Sigmoid colon (tissue), 7 donors: ENCODE measurements around the gene RAB31. TPM values are rescaled to one million over a fixed set of nuclear protein-coding genes. Genes with fewer than 3 reads are reported as not detected.

ENCODE experiments used
- DNase-seq: peaks from one replicate; pipeline ENCODE4 v3.0.0-alpha.2; 2019
- H3K27ac ChIP-seq, 4 donors: fragments of 200-600 bp; sonication (generic); one replicate each; pipeline ENCODE4 v1.5.1; 2016 to 2019; ENCODE audit warnings: mild to moderate bottlenecking in 1 of 4
- H3K27me3 ChIP-seq, 3 donors: fragments of 200-600 bp; sonication (generic); one replicate each; pipeline ENCODE4 v1.5.1; 2019; ENCODE audit warnings: mild to moderate bottlenecking in 1 of 3
- H3K36me3 ChIP-seq, 4 donors: fragments of 200-600 bp; sonication (generic); one replicate each; pipeline ENCODE4 v1.5.1; 2016 to 2019
- H3K4me1 ChIP-seq, 4 donors: fragments of 200-600 bp; sonication (generic); one replicate each; pipeline ENCODE4 v1.5.1; 2017 to 2019
- H3K4me3 ChIP-seq, 4 donors: fragments of 200-600 bp; sonication (generic); one replicate each; pipeline ENCODE4 v1.5.1; 2017 to 2019; ENCODE audit warnings: mild to moderate bottlenecking in 2 of 4, moderate library complexity in 1 of 4
- H3K9me3 ChIP-seq, 4 donors: fragments of 200-600 bp in 3 of 4; sonication (generic) in 3 of 4; one replicate each; pipeline versions ENCODE4 v1.5.1 to v1.6.1; 2013 to 2019
- EP300 ChIP-seq, 4 donors: sonication (generic); formaldehyde crosslinking; IDR thresholded peaks; one replicate each; pipeline ENCODE4 v1.6.1; 2017; ENCODE audit warnings: antibody characterized with exemption in 4 of 4
- POLR2A ChIP-seq, 2 donors: fragments of 450-650 bp; IDR thresholded peaks; one replicate each; pipeline ENCODE4 v1.6.1; 2016; ENCODE audit warnings: antibody characterized with exemption in 2 of 2, mild to moderate bottlenecking in 2 of 2, moderate library complexity in 2 of 2
- POLR2AphosphoS5 ChIP-seq, 4 donors: sonication (generic); formaldehyde crosslinking; IDR thresholded peaks; one replicate each; pipeline ENCODE4 v1.6.1; 2017; ENCODE audit warnings: antibody characterized with exemption in 4 of 4
- WGBS, 2 donors: extraction: QIAGEN DNeasy Blood & Tissue Kit; methylation state at CpG; one replicate each; pipeline ENCODE4 v1.1.7; 2013; 5-methylcytosine and 5-hydroxymethylcytosine counted together
- intact Hi-C: fragments of 100-400 bp; cut with DNase I; formaldehyde crosslinking; loops from one replicate; pipeline ENCODE4 v1.15.1; 2023
- polyA plus RNA-seq, 3 donors: library from polyadenylated mRNA; stranded (reverse); fragments of 200-250 nt; gene quantifications; one replicate each; pipeline ENCODE4 v1.2.3, GENCODE V29; 2013
- total RNA-seq, 4 donors: library from RNA; depleted of rRNA; stranded (reverse); fragments of >200 nt; gene quantifications; one replicate each; pipeline ENCODE4 v1.1.0, GENCODE V29; 2016
- TF ChIP-seq, protein P1 (sequence below), 4 experiments: fragments of 450-650 bp in 3 of 4; fragments of 200-600 bp in 1 of 4; IDR thresholded peaks; one replicate each; pipeline ENCODE4 v1.5.1; 2016 to 2019; ENCODE audit warnings: antibody characterized with exemption in 4 of 4, mild to moderate bottlenecking in 3 of 4, moderate library complexity in 2 of 4
- donor health status: healthy with polysubstance abuse.
- donor health status: Bipolar disorder and iron deficiency.
- donor health status: healthy.

RAB31 gene
- total and polyA plus RNA-seq, 7 donors, result 16.2 to 74.6 (median 52.0) TPM

DNA sequence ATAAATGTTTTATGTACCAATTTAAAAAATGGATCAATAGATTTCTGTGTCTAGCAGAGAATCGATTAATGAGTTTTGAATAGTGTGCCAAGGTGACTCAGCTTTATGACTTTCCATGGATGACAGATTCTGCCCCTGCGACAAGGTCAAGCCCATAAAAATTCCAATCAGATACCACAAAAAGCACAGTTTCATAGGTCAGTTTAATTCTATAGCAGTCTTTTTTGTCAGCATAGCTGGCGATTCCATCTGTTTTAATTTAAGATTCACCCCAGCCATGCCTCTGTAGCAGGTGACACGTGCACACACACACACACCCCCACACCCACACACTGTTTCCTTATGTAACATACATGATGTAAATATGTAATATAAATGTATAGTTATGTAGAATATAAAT is 28.9 kb downstream of the RAB31 start:
- Histone ChIP-seq H3K4me1 (peaks cover 0 to 43% (median 9%) of the 10 kb centered on the region in 4 donors), H3K27ac (no peak overlapping the region), H3K27me3 (no peaks in the 10 kb centered on the region), H3K4me3 (no peak overlapping the region), H3K36me3 (peaks cover 0 to 9% (median 0%) of the 10 kb centered on the region in 4 donors), H3K9me3 (no peaks in the 10 kb centered on the region)
- TF ChIP-seq EP300 (IDR thresholded peaks at IDR 0.05) (no peak), POLR2A (IDR thresholded peaks at IDR 0.05) (no peak), POLR2AphosphoS5 (IDR thresholded peaks at IDR 0.05) (no peak)
- TF ChIP-seq, protein P1, sequence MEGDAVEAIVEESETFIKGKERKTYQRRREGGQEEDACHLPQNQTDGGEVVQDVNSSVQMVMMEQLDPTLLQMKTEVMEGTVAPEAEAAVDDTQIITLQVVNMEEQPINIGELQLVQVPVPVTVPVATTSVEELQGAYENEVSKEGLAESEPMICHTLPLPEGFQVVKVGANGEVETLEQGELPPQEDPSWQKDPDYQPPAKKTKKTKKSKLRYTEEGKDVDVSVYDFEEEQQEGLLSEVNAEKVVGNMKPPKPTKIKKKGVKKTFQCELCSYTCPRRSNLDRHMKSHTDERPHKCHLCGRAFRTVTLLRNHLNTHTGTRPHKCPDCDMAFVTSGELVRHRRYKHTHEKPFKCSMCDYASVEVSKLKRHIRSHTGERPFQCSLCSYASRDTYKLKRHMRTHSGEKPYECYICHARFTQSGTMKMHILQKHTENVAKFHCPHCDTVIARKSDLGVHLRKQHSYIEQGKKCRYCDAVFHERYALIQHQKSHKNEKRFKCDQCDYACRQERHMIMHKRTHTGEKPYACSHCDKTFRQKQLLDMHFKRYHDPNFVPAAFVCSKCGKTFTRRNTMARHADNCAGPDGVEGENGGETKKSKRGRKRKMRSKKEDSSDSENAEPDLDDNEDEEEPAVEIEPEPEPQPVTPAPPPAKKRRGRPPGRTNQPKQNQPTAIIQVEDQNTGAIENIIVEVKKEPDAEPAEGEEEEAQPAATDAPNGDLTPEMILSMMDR (IDR thresholded peaks at IDR 0.05), result no peak
- WGBS, 2 donors, result 15 to 62% methylated on average over 4 of the region's 4 CpGs
- intact Hi-C loops, result no loop called here
- DNase-seq, result no peak

DNA sequence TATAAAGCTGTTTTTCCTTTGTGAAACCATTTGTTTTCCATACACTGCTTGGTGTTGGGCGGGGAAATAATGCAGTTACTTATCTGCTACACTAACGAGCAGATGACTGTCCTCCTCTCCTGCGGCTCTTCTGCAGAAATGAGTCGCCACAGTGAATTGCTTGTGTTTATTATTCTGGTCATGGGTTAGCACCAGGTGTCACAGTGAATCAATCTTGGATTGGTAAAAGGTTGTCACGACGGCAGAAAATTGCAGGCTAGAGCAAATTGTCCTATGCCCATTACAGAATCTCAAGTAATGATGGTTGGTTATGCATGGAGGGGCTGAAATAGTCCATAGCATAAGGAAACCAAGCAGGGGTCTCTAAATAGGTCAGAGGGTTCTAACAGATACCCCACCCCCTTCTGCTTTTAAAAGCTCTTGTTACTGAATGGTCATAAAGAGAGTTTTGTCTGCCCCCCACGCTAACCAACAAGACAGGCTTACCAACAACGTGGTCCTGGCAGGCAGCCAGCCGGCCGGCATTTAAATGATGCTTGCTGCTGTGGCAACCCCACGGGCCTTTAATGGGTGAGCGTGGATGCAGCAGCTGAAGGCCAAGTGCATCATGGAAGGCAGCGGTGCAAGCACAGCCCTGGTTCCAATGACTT is 29.5 kb downstream of the RAB31 start:
- intact Hi-C loops, result no loop called here
- no peak for TF ChIP-seq POLR2A (IDR thresholded peaks at IDR 0.05)
- TF ChIP-seq EP300 (IDR thresholded peaks at IDR 0.05), result no peak
- no peak for TF ChIP-seq POLR2AphosphoS5 (IDR thresholded peaks at IDR 0.05)
- TF ChIP-seq, protein P1 (IDR thresholded peaks at IDR 0.05), result no peak
- Histone ChIP-seq H3K27me3 (no peaks in the 10 kb centered on the region), H3K36me3 (peaks cover 0 to 4% (median 0%) of the 10 kb centered on the region in 4 donors), H3K4me3 (no peak overlapping the region), H3K4me1 (peaks cover 0 to 49% (median 12%) of the 10 kb centered on the region in 4 donors), H3K27ac (no peak overlapping the region), H3K9me3 (no peaks in the 10 kb centered on the region)
- 23 to 64% methylated on average over 13 of the region's 13 CpGs for WGBS, 2 donors
- DNase-seq, result no peak

GRCh38 chr18:9738266-9738969 is 30.3 kb downstream of the RAB31 start:
- TF ChIP-seq POLR2A (IDR thresholded peaks at IDR 0.05), result no peak
- TF ChIP-seq EP300 (IDR thresholded peaks at IDR 0.05), result no peak
- no peak for TF ChIP-seq POLR2AphosphoS5 (IDR thresholded peaks at IDR 0.05)
- WGBS, 2 donors, result 79 to 88% methylated on average over 8 of the region's 8 CpGs
- H3K36me3 ChIP-seq, result no peaks in the 10 kb centered on the region
- no peak overlapping the region for H3K27ac ChIP-seq
- no peak for DNase-seq
- H3K4me3 ChIP-seq, result no peak overlapping the region
- intact Hi-C loops, result no loop called here
- peaks cover 0 to 57% (median 17%) of the 10 kb centered on the region in 4 donors for H3K4me1 ChIP-seq
- H3K27me3 ChIP-seq, result no peaks in the 10 kb centered on the region
- no peaks in the 10 kb centered on the region for H3K9me3 ChIP-seq

DNA sequence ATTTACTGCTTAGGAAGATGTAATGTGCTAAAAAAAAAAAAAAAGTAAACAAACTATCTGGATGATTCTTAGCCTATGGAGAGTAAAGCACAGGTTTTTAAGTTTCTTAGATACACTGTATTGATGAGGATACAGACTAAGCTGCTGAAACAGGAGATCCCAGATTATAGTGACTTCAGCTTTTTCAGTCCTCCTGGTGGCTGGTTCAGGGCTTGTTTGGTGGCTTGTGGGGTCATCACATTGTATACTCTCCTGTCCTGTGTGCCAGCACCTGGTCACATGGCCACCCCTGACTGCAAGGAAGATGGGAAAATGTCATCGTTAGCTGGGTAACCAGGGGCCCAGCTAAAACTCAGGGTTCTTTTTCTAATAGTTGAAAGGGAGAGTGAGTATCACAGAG is 31.4 kb downstream of the RAB31 start:
- DNase-seq, result no peak

GRCh38 chr18:9740071-9740470 is 32.0 kb downstream of the RAB31 start:
- Histone ChIP-seq H3K9me3 (no peaks in the 10 kb centered on the region), H3K4me3 (no peak overlapping the region), H3K27ac (no peak overlapping the region), H3K4me1 (peaks cover 0 to 54% (median 21%) of the 10 kb centered on the region in 4 donors), H3K27me3 (no peaks in the 10 kb centered on the region), H3K36me3 (no peaks in the 10 kb centered on the region)
- 87 to 91% methylated on average over 5 of the region's 5 CpGs for WGBS, 2 donors
- DNase-seq, result no peak
- intact Hi-C loops, result no loop called here
- TF ChIP-seq, protein P1 (IDR thresholded peaks at IDR 0.05), result no peak
- TF ChIP-seq EP300 (IDR thresholded peaks at IDR 0.05) (no peak), POLR2A (IDR thresholded peaks at IDR 0.05) (no peak), POLR2AphosphoS5 (IDR thresholded peaks at IDR 0.05) (no peak)

More for the DNA sequence above, 31.4 kb downstream of the RAB31 start:
- H3K4me1 ChIP-seq, result peaks cover 0 to 54% (median 21%) of the 10 kb centered on the region in 4 donors
- WGBS, 2 donors, result 79 to 90% methylated on average over 1 of the region's 1 CpG
- intact Hi-C loops, result no loop called here
- H3K27ac ChIP-seq, result no peak overlapping the region
- H3K27me3 ChIP-seq, result no peaks in the 10 kb centered on the region
- TF ChIP-seq EP300 (IDR thresholded peaks at IDR 0.05) (no peak), POLR2A (IDR thresholded peaks at IDR 0.05) (no peak), POLR2AphosphoS5 (IDR thresholded peaks at IDR 0.05) (no peak)
- TF ChIP-seq, protein P1 (IDR thresholded peaks at IDR 0.05), result no peak
- H3K36me3 ChIP-seq, result no peaks in the 10 kb centered on the region
- H3K4me3 ChIP-seq, result no peak overlapping the region
- H3K9me3 ChIP-seq, result no peaks in the 10 kb centered on the region
